Liver (tissue), 9 donors: ENCODE data around the gene PGRMC1. TPM values are rescaled to one million over a fixed set of nuclear protein-coding genes. Genes with fewer than 3 reads are reported as not detected.
A peak's percentile ranks its signal among the peaks of the same experiment; 100 is the strongest.
"Not testable (repeated sequence)": the region's sequence is repeated elsewhere in the genome, so short reads cannot be mapped to it uniquely, and the experiment has no call there.

ENCODE experiments used
- DNase-seq: peaks from one replicate; pipeline ENCODE4 v3.0.0-alpha.2; 2017; ENCODE audit warnings: low spot score
- H3K27ac ChIP-seq, 2 donors: one replicate each; pipeline ENCODE4 v1.7.0; 2013; ENCODE audit warnings: inconsistent platforms in 2 of 2, low read length in 2 of 2, control low read depth in 1 of 2, low read depth in 1 of 2, mild to moderate bottlenecking in 1 of 2
- H3K27me3 ChIP-seq, 4 donors: one replicate each; pipeline versions ENCODE4 v1.6.1 to v1.7.0; 2013; ENCODE audit warnings: low read length in 3 of 4, inconsistent platforms in 1 of 4, mild to moderate bottlenecking in 1 of 4, moderate library complexity in 1 of 4; ENCODE audit not compliant: control insufficient read depth in 4 of 4, insufficient read depth in 4 of 4
- H3K36me3 ChIP-seq, 4 donors: one replicate each; pipeline versions ENCODE4 v1.6.1 to v1.7.0; 2013; ENCODE audit warnings: low read length in 3 of 4, mild to moderate bottlenecking in 3 of 4, low read depth in 1 of 4, moderate library complexity in 1 of 4; ENCODE audit not compliant: control insufficient read depth in 4 of 4, insufficient read depth in 3 of 4
- H3K4me1 ChIP-seq, 4 donors: one replicate each; pipeline versions ENCODE4 v1.6.1 to v1.7.0; 2013; ENCODE audit warnings: low read length in 3 of 4, mild to moderate bottlenecking in 3 of 4, moderate library complexity in 1 of 4; ENCODE audit not compliant: control insufficient read depth in 4 of 4, insufficient read depth in 4 of 4
- H3K4me3 ChIP-seq, 3 donors: one replicate each; pipeline versions ENCODE4 v1.6.1 to v1.7.0; 2013; ENCODE audit warnings: low read length in 3 of 3, control low read depth in 1 of 3, low read depth in 1 of 3, mild to moderate bottlenecking in 1 of 3
- H3K9ac ChIP-seq, 2 donors: one replicate each; pipeline ENCODE4 v1.7.0; 2013; ENCODE audit warnings: low read length in 2 of 2, mild to moderate bottlenecking in 2 of 2, moderate library complexity in 2 of 2, control low read depth in 1 of 2, low read depth in 1 of 2
- H3K9me3 ChIP-seq, 4 donors: one replicate each; pipeline versions ENCODE4 v1.6.1 to v1.7.0; 2013; ENCODE audit warnings: low read length in 3 of 4; ENCODE audit not compliant: control insufficient read depth in 4 of 4
- CTCF ChIP-seq: fragments of 150-350 bp; IDR thresholded peaks from 2 replicates; pipeline ENCODE4 v1.5.1; 2017; ENCODE audit warnings: improper control_type of control experiment, low read depth, low read length; ENCODE audit not compliant: missing input control
- FOXA1 ChIP-seq: IDR thresholded peaks from 2 replicates; pipeline ENCODE4 v1.6.1; 2016; ENCODE audit warnings: antibody characterized with exemption
- GABPA ChIP-seq, 2 donors: IDR thresholded peaks in 1 of 2; conservative IDR thresholded peaks in 1 of 2; 2 replicates each; pipeline ENCODE4 v1.6.1; 2016; ENCODE audit warnings: antibody characterized with exemption in 2 of 2, mild to moderate bottlenecking in 1 of 2, moderate library complexity in 1 of 2
- HNF4A ChIP-seq, 2 donors: conservative IDR thresholded peaks; 2 replicates each; pipeline ENCODE4 v1.6.1; 2016; ENCODE audit warnings: antibody characterized with exemption in 2 of 2, mild to moderate bottlenecking in 2 of 2
- HNF4G ChIP-seq: IDR thresholded peaks from 2 replicates; pipeline ENCODE4 v1.6.1; 2016; ENCODE audit warnings: antibody characterized with exemption
- MAX ChIP-seq: IDR thresholded peaks from 2 replicates; pipeline ENCODE4 v1.6.1; 2016; ENCODE audit warnings: antibody characterized with exemption
- NR2F2 ChIP-seq: IDR thresholded peaks from 2 replicates; pipeline ENCODE4 v1.6.1; 2016; ENCODE audit warnings: antibody characterized with exemption
- RAD21 ChIP-seq, 2 donors: IDR thresholded peaks; 2 replicates each; pipeline ENCODE4 v1.6.1; 2016; ENCODE audit warnings: antibody characterized with exemption in 2 of 2, mild to moderate bottlenecking in 2 of 2
- RXRA ChIP-seq, 2 donors: IDR thresholded peaks; 2 replicates each; pipeline ENCODE4 v1.6.1; 2017 to 2018; ENCODE audit warnings: antibody characterized with exemption in 2 of 2, mild to moderate bottlenecking in 1 of 2
- ZBTB33 ChIP-seq: IDR thresholded peaks from 2 replicates; pipeline ENCODE4 v1.6.1; 2016; ENCODE audit warnings: antibody characterized with exemption
- WGBS: extraction: QIAGEN DNeasy Blood & Tissue Kit; methylation state at CpG from one replicate; pipeline ENCODE4 v1.1.7; 2013; 5-methylcytosine and 5-hydroxymethylcytosine counted together
- polyA plus RNA-seq, 2 donors: library from polyadenylated mRNA; stranded (reverse) in 1 of 2; unstranded in 1 of 2; fragments of 200-250 nt in 1 of 2; fragments of >200 nt in 1 of 2; fragmentation: Nextera tagmentation in 1 of 2; extraction: Ambion mirVana in 1 of 2; gene quantifications; one replicate each; pipeline versions ENCODE4 v1.2.1 to v1.2.3, GENCODE V29; 2013 to 2015
- total RNA-seq, 2 donors: library from RNA; depleted of rRNA; stranded (reverse); fragments of >200 nt; gene quantifications; one replicate each; pipeline ENCODE4 v1.2.3, GENCODE V29; 2014
- donor health status: healthy.
- donor health status: healthy.
- donor health status: healthy.
- donor health status: healthy.
- donor health status: healthy.

PGRMC1 gene
- total and polyA plus RNA-seq, 4 donors = 180 to 346 (median 290) TPM

- H3K27me3 ChIP-seq = no peaks in the 10 kb centered on the region
- H3K9ac ChIP-seq = no peak overlapping the region
- no peaks in the 10 kb centered on the region for H3K9me3 ChIP-seq
- no peak overlapping the region for H3K4me3 ChIP-seq
- 80% methylated on average over 2 of the region's 2 CpGs for WGBS
- TF ChIP-seq MAX (no peak), FOXA1 (no peak), CTCF (no peak), RXRA (IDR thresholded peaks at IDR 0.05) (no peak)
- no peak for DNase-seq
- peaks cover 0 to 3% (median 1%) of the 10 kb centered on the region in 4 donors for H3K36me3 ChIP-seq
- peaks cover 0 to 2% (median 0%) of the 10 kb centered on the region in 4 donors for H3K4me1 ChIP-seq
- H3K27ac ChIP-seq = no peak overlapping the region
Measured at GRCh38 chrX:119252716-119253115, 16.6 kb downstream of the PGRMC1 start.

DNA sequence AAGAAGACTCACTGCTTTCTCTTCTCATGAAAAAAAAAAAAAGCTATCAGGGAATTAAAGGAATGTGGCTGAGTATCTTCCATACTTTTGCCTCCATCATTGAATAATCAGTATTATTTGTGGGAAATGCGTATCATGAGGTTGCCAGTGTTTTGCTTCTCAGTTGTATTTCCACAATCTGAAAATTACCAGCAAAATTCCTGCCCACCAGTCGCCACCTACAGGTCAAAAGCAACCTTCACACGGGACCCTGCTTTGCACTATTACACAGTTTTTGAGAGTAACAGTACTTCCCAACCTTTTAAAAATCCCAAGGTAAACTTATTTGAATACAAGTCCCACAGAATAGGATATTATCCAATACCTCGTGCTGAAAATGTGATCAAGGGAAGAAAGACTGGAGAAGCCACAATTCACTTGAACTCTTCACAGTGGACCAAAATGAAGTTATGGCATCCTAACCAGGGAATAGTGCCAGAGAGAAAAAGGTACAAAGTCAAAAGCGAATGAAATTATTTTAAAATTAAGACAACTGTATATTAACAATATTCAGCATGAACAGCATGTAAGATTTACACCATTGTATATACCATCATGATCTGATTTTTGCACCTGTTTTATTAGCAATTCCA, 30.4 kb downstream of the PGRMC1 start:
- TF ChIP-seq RAD21 (IDR thresholded peaks at IDR 0.05) (peak; percentile 66 to 78), GABPA (IDR thresholded peaks at IDR 0.05 in 1 of 2, conservative IDR thresholded peaks at IDR 0.05 in 1 of 2) (no peak), ZBTB33 (no peak), CTCF (peak; percentile 62), HNF4A (conservative IDR thresholded peaks at IDR 0.05) (no peak), RXRA (IDR thresholded peaks at IDR 0.05) (no peak), HNF4G (no peak), NR2F2 (no peak)
- Histone ChIP-seq H3K4me1 (no peaks in the 10 kb centered on the region), H3K4me3 (no peak overlapping the region), H3K9ac (no peak overlapping the region), H3K36me3 (no peaks in the 10 kb centered on the region), H3K27ac (no peak overlapping the region), H3K9me3 (no peaks in the 10 kb centered on the region), H3K27me3 (peaks cover 0 to 3% (median 0%) of the 10 kb centered on the region in 4 donors)
- WGBS = 11% methylated on average over 5 of the region's 5 CpGs
- DNase-seq = no peak

GRCh38 chrX:119267115-119267514, 31.0 kb downstream of the PGRMC1 start:
- H3K36me3 ChIP-seq, H3K9me3 ChIP-seq, H3K27me3 ChIP-seq, H3K9ac ChIP-seq, H3K4me1 ChIP-seq, H3K4me3 ChIP-seq, DNase-seq, H3K27ac ChIP-seq: not testable (repeated sequence)
- WGBS = 93% methylated on average over 3 of the region's 3 CpGs
